Erythroblast (primary cell): ENCODE data around the gene ABCA8.

Source experiments
- GATA1 ChIP-seq: IDR thresholded peaks from 2 replicates; pipeline ENCODE4 v1.6.1; 2011; ENCODE audit warnings: low read depth, mild to moderate bottlenecking, control low read depth, low read length, moderate library complexity
- POLR2A ChIP-seq: IDR thresholded peaks from 2 replicates; pipeline ENCODE4 v1.6.1; 2011; ENCODE audit warnings: mild to moderate bottlenecking, low read length

DNA sequence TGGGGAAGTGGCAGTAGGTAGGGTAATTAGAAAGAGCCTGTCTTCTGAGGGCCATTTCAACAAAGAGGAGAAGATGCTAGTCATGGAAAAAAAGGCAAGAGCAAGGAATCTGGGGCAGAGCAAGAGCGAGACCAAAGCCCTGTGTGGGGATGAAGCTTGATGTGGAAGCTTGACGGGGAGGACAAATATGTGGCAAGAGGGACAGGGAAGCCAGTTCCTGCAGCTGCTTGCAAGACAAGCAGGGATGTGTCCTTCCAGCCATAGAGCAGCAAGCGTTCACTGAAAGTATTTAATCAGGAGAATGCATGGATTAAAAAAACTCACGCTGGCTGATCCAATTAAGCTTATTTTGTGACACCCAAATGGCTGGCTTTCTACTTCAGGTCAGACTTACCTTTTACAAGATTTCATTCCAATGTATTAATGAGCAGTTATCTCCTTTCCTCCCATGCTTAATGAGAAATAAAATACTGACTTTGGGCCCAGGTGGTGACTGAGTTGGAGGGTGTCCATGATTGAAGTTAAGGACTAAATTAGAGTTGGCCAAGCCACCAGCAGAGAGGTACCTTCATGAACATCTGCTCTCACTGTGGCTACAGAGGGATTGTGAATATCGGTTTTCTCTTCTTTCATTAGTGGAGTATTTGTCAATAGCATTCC lies 76.8 kb downstream of the ABCA8 start:
- TF ChIP-seq POLR2A: no peak
- TF ChIP-seq GATA1: no peak
